Sigmoid colon (tissue), 3 donors: ENCODE measurements around the gene EIF4EBP2.

Source experiments
- CTCF ChIP-seq, 4 experiments: fragments of 450-650 bp in 3 of 4; fragments of 200-600 bp in 1 of 4; IDR thresholded peaks; one replicate each; pipeline ENCODE4 v1.5.1; 2016 to 2019; ENCODE audit warnings: antibody characterized with exemption in 4 of 4, mild to moderate bottlenecking in 3 of 4, moderate library complexity in 2 of 4
- POLR2A ChIP-seq, 2 donors: fragments of 450-650 bp; IDR thresholded peaks; one replicate each; pipeline ENCODE4 v1.6.1; 2016; ENCODE audit warnings: antibody characterized with exemption in 2 of 2, mild to moderate bottlenecking in 2 of 2, moderate library complexity in 2 of 2

- no peak for TF ChIP-seq CTCF (IDR thresholded peaks at IDR 0.05)
- no peak for TF ChIP-seq POLR2A (IDR thresholded peaks at IDR 0.05)
Measured at GRCh38 chr10:70459774-70460490, 56.0 kb downstream of the EIF4EBP2 start.
